RCC 7860 (cell line): ENCODE results near the gene MSH4.
A peak's percentile ranks its signal among the peaks of the same experiment; 100 is the strongest.
"Not testable (repeated sequence)": the region's sequence is repeated elsewhere in the genome, so short reads cannot be mapped to it uniquely, and the experiment has no call there.

Source experiments
- DNase-seq: peaks from one replicate; pipeline ENCODE4 v3.0.0-alpha.2; 2015; ENCODE audit warnings: low spot score
- FAIRE-seq: peaks from 2 replicates; lab custom pipeline; 2012; peaks lifted over from hg19 to GRCh38; lab: Jason Lieb, UNC

MSH4 gene

DNA sequence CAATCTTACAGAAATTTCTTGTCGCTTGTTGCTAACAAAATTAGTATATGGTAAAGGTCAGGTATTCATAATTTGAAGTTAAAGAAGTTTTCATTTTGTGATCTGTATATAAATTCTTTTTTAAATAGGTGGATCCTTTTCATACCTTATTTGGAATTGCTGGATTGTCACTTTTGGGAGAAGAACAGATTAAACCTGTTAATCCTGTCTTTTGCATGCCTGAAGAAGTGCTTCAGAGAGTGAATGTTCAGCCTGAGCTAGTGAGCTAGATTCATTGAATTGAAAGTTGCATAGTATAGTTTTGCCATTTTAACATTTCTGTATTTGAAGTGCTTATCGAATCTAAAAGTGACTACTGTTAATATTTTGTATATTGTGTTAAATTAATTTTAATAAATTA lies 2.3 kb upstream of the MSH4 start:
- DNase-seq (no peak), FAIRE-seq (no peak)

DNA sequence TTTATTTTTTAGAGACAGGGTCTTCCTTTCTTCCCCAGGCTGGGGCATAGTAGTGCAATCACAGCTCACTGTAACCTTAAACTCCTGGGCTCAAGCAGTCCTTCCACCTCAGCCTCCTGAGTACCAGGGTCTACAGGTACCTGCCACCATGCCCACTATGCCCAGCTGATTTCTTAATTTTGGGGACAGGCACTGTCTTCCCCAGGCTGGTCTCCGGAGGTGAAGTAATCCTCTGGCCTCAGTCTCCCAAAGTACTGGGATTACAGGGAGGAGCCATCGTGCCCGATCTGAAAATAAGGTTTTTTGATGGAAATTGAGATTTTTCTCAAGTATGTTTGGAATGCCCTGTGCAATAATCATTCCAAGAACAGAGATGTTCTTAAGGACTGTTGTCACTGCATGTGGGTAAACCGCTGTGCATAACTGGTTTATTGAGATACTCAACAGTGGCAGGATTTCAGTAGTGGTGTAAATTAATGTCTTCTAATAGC lies 934 bp upstream of the MSH4 start:
- FAIRE-seq (no peak), DNase-seq (no peak)

DNA sequence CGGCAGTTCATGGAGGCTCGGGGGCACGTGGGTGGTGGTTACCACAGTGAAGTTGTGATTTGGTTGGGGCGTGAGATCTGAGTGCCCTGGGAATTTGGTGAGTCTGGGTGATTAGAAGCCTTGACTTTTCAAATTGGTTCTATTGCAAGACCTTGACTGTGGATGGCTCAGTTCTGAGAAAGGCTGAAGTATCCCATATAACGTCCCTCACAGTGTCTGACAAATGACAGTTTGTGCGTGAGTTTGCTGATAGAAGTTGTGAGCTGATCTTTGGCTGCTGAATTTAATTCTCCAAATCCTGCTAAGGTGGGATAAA lies 549 bp downstream of the MSH4 start:
- FAIRE-seq: no peak
- no peak for DNase-seq

DNA sequence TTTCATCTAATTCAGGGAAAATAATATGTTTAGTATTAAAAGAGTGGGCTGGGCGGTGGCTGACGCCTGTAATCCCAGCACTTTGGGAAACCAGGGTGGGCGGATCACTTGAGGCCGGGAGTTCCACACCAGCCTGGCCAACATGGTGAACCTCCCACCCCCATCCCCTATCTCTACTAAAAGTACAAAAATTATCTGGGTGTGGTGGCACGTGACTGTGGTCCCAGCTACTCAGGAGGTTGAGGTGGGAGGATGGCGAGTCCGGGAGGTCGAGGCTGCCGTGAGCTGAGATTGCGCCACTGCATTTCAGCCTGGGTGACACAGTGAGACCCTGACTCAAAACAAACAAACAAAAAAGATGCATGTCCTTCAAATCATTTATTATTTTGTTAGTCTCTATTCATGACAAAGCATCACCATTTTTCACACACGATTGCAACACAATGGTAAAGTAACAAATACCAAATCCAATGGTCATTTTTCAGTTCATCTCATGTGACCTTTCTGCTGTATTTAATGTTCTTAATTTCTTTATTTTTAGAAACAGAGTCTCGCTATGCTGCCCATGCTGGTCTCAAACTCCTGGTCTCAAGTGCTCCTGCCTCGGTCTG lies 1.0 kb downstream of the MSH4 start:
- FAIRE-seq (no peak), DNase-seq (no peak)

DNA sequence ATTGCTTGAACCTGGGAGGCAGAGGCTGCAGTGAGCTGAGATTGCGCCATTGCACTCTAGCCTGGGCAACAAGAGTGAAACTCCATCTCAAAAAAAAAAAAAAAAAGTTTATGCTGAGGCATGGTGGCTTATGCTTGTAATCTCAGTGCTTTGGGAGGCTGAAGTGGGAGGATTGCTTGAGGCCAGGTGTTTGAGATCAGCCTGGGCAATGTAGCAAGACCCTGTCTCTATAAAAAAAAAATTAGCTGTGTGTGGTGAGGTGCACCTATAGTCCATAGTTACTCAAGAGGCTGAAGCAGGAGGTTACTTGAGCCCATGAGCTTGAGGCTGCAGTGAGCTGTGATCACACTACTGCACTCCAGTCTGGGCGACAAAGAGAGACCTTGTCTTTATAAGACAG lies 4.8 kb downstream of the MSH4 start:
- DNase-seq, FAIRE-seq: not testable (repeated sequence)

DNA sequence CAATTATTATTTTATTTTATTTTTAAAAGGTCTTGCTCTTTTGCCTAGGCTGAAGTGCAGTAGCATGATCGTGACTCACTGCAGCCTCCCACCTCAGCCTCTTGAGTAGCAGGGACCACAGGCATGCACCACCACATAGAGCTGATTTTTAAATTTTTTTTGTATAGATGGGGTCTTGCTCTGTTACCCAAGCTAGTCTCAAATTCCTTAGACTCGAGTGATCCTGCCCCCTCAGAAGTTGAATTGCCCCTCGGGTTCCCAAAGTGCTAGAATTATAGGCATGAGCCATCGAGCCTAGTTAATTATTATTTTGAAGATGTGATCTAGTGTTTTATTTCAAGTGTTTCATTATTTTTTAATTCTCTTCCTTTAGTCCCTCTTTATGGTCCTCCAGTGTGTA lies 12.2 kb downstream of the MSH4 start:
- no peak for DNase-seq
- no peak for FAIRE-seq

DNA sequence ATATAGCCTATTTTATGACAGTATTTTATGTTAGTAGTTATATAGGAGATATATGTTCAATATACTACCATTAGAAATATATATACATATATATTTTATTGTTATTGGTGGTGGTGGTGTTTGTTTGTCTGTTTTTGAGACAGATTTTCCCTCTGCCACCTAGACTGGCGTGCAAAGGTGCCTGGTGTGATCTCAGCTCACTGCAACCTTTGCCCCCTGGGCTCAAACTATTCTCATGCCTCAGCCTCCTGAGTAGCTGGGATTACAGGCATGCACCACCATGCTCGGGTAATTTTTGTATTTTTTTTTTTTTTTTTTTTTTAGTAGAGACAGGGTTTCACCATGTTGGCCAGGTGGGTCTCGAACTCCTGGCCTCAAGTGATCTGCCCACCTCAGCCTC lies 13.4 kb downstream of the MSH4 start:
- not testable (repeated sequence) for DNase-seq, FAIRE-seq

DNA sequence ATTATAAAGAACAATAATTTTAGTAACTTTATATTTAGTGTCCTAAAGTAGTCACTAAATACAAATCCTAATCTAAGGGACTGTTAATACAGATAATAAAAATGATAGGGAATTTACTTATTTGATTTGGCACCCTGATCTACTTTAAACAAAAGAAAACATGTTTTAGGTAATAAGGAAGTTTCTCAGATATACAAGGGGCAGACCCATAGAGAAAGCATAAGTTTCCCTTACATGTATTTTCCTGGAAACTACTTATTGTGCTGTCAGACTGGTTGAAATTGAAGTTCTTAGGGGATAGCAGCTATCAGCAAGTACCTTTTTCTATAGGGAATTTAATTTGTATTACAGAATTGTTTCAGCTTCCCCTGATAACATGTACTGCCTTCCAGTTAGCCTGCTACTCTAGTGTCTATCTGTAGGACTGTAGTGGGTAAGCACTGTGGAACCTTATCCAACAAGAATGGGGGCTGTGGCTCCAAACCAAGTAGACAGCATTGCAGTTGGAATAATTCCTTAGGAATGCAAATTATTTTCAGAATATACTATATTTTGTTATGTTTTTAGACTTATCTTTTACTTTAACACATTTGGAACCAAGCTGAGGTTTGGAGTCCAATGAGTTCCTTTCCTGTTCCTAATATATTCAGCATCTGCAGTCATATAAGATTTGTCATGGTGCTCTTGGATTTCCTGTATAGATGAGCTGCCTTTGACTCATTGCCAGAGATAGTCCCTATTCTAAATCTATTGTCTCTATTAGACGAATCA lies 14.7 kb downstream of the MSH4 start:
- FAIRE-seq: no peak
- DNase-seq: no peak

DNA sequence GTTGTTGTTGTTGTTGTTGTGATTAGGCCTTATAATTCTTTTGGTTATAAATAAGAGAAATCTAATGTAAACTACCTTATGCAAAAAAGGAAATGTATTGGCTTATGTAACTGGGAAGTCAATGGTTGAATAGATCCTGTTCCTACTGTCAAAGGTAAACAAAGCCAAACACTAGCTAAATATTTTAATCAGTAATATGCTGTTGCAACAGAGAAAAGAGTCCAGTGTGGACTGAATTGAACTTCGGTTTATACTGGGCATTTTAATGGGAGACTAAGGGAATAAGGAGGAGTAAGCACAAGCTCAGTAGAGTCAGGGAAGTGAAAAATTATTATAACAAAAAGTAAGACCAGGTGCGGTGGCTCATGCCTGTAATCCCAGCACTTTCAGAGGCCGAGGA lies 15.4 kb downstream of the MSH4 start:
- DNase-seq (no peak), FAIRE-seq (no peak)

DNA sequence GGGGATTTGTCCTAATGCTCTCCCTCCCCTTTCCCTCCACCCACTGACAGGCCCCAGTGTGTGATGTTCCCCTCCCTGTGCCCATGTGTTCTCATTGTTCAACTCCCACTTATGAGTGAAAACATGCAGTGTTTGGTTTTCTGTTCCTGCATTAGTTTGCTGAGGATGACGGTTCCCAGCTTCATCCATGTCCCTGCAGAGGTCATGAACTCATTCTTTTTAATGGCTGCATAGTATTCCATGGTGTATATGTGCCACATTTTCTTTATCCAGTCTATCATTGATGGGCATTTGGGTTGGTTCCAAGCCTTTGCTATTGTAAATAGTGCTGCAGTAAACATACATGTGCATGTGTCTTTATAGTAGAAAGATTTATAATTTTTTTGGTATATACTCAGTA lies 26.9 kb downstream of the MSH4 start:
- not testable (repeated sequence) for FAIRE-seq, DNase-seq

DNA sequence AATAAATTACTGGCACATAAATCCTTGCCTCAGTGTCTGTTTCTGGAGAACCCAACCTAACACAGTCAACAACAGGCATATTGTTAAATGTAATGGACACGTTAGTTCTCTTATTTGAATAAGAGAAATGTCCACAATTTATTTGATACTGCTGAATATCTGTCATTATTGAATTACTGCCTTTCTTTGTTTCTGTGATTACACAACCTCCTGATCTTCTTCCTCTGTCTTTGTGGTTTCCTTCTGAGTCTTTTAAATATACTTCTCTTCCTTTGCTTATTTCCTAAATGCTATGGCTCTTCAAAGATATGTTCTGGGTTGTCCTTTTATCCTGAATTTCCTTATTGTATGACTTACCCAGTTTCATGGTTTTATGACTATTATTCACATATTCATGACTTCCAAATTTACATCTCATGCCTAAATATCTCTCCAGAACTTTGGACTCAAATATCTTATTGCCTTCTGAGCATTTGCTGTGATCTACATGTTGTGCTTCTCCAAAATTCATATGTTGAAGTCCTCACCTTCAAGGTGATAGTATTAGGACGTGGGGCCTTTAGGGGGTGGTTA lies 39.9 kb downstream of the MSH4 start:
- no peak for FAIRE-seq
- DNase-seq: no peak

DNA sequence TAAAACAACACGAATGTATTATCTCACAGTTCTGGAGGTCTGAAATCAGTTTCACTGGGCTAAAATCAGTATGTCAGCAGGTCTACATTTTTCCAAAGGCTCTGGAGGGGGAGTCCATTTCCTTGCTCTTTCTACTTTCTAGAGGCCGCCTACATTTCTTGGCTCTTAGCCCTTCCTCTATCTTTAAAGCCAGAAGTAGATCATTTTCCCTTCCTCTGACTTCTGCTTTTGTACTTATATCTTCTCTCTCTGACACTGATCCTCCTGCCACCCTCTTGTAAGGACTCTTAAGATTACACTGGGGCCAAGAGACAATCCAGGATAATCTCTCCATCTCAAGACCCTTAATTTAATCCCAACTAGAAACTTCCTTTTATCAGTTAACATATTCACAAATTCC lies 41.4 kb downstream of the MSH4 start:
- FAIRE-seq (no peak), DNase-seq (no peak)

DNA sequence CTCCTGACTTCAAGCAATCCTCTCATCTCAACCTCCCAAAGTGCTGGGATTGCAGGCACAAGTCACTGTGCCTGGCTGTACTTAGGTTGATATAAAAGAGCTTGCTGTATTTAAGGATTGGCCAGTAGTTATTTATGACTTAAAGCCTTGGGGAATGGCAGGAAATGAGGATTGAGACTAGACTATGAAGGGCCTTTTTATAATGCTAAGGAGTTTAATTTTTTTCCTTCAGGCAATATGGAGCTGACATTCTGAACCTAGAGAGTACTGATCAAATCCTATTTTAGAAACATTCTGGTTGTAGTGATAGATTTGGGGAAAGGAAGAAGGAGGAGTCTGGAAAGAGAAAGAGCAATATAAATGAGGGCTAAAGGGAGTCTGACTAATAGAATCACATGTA lies 44.7 kb downstream of the MSH4 start:
- no peak for DNase-seq
- no peak for FAIRE-seq

DNA sequence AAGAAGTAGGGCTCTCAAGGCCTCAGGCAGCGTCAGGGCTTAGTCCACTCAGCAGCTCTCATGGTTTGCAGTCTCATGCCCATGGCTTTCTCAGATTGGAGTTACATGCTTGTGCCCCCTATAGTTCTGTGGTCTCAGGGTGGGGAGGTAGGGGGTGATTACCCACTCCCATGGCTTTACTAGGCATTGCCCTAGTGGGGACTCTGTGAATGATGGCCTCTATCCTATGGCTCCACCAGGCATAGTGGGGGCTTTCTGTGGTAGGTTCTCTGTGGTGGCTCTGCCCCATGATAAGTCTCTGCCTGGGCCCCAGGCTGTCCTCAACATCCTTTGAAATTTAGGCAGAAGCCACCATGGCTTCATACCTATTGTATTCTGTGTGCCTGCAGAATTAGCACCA lies 48.9 kb downstream of the MSH4 start:
- DNase-seq: no peak
- no peak for FAIRE-seq

DNA sequence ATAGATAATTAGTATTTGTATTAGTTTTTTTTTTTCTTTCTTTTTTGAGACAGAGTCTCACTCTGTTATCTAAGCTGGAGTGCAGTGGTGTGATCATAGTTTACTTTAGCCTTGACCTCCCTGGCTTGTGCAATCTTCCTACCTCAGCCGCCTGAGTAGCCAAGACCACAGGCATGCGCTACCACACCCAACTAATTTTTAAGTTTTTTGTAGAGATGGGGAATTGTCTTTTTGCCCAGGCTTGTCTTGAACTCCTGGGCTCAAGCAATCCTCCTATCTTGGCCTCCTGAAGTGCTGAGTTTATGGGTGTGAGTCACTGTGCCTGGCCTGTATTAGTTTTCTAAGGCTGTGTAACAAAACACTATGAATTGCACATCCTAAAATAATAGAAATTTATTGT lies 58.3 kb downstream of the MSH4 start:
- DNase-seq (no peak), FAIRE-seq (no peak)

DNA sequence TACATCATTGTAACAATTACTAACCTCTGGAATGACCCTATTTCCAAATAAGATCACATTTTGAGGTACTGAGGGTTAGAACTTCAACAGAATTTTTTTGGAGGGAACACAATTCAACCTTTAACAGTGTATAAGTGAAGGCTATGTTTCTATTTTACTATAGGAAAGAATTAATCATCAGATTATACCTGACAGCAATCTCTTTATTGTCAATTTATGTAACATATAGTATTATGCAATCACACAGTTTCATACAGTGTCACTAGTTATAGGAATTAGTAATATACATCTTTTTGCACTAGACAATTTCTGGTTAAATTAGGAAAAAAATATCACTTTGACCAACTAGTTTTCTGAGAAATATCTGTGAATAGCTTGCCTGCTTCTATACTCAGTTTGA lies 59.1 kb downstream of the MSH4 start:
- FAIRE-seq: no peak
- DNase-seq: no peak

DNA sequence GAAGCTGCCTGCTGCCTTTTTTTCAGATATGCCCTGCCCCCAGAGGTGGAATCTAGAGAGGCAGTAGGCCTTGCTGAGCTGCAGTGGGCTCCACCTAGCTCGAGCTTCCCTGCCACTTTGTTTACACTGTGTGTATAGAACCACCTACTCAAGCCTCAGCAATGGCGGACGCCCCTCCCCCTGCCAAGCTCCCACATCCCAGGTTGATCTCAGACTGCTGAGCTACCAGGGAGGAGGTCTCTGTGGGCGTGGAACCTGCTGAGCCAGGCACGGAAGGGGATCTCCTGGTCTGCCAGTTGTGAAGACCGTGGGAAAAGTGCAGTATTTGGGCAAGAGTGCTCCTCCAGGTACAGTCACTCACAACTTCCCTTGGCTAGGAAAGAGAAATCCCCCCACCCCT lies 65.1 kb downstream of the MSH4 start:
- FAIRE-seq (no peak), DNase-seq (no peak)

DNA sequence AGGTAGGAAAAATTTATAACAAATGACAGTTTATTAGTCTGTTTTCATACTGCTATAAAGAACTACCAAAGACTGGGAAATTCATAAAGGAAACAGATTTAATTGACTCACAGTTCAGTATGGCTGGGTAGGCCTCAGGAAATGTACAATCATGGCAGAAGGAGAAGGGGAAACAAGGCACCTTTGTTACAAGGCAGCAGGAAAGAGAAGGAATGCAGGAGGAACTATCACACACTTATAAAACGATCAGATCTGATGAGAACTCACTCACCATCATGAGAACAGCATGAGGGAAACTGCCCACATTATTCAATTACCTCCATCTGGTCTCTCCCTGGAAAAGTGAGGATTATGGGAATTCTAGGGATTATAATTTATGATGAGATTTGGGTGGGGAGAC lies 74.3 kb downstream of the MSH4 start:
- no peak for DNase-seq
- FAIRE-seq: no peak

DNA sequence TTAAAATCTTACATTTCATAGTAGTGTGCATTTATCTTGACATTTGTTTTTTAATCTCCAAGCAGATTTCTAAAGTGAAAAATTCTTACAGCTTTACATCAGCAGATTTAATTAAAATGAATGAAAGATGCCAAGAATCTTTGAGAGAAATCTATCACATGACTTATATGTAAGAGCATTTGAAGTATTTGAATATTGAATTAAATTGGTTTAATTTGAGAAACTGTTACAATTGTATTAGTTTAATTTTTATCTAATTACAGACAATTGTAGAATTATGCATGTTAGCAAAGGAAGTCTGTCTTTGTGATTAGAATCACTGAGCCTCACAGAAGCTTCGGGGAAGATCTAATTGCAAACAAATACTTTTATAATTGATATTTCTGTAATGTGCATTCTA lies 83.3 kb downstream of the MSH4 start:
- FAIRE-seq (no peak), DNase-seq (no peak)

DNA sequence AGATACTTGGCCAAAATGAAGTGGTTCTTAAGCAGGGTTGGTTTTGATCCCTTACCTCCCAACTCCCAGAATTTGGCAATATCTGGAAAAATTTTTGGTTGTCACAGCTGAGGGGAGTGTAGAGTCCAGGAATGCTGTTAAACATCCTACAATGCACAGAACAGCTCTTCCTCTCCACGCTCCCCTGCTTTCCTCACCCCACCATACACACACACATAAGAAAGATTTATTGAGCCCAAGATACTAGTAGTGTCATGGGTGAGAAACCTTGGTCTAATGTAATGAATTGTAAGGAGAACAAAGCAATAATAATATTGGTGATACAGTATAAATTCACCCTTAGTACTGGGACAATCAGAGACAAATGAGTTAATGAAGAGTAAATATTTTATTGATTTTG lies 87.8 kb downstream of the MSH4 start:
- no peak for DNase-seq
- FAIRE-seq: no peak

DNA sequence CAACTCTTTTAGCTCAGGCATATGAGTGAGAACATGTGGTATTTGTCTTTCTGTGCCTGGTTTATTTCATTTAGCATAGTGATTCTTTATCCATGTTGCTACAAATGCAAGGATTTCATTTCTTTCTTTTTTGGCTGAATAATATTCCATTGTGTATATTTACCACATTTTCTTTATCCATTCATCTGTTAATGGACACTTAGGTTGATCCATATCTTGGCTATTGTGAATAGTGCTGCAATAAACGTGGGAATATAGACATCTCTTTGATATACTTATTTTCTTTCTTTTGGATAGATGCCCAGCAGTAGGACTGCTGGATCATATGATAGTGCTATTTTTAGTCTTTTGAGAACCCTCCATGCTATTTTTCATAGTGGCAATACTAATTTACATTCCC lies 104.7 kb downstream of the MSH4 start:
- DNase-seq: no peak
- no peak for FAIRE-seq

DNA sequence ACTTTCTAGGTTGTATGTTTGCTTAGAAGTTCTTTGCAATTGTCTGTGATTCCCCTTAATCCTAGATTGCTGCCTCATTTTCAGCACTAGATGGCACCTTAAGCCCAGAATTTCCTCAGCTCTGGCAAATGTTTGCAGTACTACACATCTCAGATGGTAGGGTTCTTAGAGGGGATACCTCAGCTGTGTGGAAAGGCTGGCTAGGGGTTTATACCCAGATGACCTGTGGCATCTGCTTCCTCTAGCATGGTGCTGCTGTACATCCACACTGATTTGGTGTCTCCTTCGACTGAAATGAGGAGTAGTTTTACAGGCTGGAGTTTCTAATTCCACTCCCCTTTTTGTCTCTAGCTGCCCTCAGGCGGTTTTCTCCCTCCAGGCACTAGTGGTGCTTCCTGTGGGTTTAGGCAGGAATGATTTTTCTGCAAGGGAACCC lies 112.1 kb downstream of the MSH4 start:
- FAIRE-seq: peak; percentile 25
- peak; percentile 38 for DNase-seq
